ENCODE data around the gene ANGPTL2.

GRCh38 chr9:127155314-127155960 lies 33.0 kb upstream of the ANGPTL2 start:
- TF ChIP-seq HDAC6 (IDR thresholded peaks at IDR 0.05; ENCODE audit: low read depth, low read length) = no peak
- no peak for TF ChIP-seq KHSRP (IDR thresholded peaks at IDR 0.05)
- TF ChIP-seq, protein P1, sequence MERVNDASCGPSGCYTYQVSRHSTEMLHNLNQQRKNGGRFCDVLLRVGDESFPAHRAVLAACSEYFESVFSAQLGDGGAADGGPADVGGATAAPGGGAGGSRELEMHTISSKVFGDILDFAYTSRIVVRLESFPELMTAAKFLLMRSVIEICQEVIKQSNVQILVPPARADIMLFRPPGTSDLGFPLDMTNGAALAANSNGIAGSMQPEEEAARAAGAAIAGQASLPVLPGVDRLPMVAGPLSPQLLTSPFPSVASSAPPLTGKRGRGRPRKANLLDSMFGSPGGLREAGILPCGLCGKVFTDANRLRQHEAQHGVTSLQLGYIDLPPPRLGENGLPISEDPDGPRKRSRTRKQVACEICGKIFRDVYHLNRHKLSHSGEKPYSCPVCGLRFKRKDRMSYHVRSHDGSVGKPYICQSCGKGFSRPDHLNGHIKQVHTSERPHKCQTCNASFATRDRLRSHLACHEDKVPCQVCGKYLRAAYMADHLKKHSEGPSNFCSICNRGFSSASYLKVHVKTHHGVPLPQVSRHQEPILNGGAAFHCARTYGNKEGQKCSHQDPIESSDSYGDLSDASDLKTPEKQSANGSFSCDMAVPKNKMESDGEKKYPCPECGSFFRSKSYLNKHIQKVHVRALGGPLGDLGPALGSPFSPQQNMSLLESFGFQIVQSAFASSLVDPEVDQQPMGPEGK (CRISPR knock-in tag; IDR thresholded peaks at IDR 0.05; ENCODE audit: borderline replicate concordance) = no peak
- TF ChIP-seq CHD2 (IDR thresholded peaks at IDR 0.05; ENCODE audit: low read depth, low read length) = no peak
- no peak for TF ChIP-seq HMGXB4 (CRISPR knock-in tag; IDR thresholded peaks at IDR 0.05)
- no peak for TF ChIP-seq SREBF2 (CRISPR knock-in tag; IDR thresholded peaks at IDR 0.05)
- TF ChIP-seq POLR2A (conservative IDR thresholded peaks at IDR 0.05) = no peak
- no peak for TF ChIP-seq ZNF830 (CRISPR knock-in tag; IDR thresholded peaks at IDR 0.05)
- no peak for TF ChIP-seq CUX1 (CRISPR knock-in tag; IDR thresholded peaks at IDR 0.05)
- no peak for TF ChIP-seq TCF7L2 (IDR thresholded peaks at IDR 0.05; ENCODE audit: low read depth, low read length)
- TF ChIP-seq TEAD2 (tag; IDR thresholded peaks at IDR 0.05) = no peak
- TF ChIP-seq TGIF2 (CRISPR knock-in tag; IDR thresholded peaks at IDR 0.05) = no peak
- no peak for TF ChIP-seq SMC3 (conservative IDR thresholded peaks at IDR 0.05; ENCODE audit: insufficient read depth, low read depth, low read length)

Data from K562 (cell line).